NCI-H2107 treated with DMSO at 0.1 percent for 48 hours (cell line): ENCODE results near the gene WDR91.

Source experiments
- DNase-seq: peaks from one replicate; lab custom pipeline; 2025; ENCODE audit not compliant: unreplicated experiment; lab: John Stamatoyannopoulos, UW

WDR91 gene

DNA sequence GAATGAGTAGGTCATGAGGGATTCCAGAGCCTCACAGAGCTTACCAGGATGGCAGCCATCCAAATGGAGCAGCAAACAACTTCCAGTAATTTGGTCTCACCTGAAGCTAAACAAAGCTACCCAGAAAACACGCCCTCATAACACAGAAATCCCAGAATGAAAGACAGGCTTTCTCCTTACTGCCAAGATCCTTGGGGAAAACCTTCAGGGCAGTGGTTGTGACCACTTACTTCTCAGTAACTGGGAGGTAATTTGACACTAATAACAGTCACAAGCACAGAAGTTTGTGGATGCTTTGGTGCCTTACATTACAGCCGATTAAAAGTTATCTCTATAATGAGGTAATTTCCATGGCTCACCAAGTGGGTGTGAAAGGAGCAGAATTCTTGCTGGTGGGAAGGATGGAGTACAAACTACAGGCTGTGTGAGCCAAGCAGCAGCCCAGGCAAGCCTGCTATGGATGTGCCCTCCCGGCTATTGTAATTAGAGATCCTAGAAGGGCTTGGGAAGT, 10.4 kb downstream of the WDR91 start:
- peak; percentile 76 for DNase-seq

DNA sequence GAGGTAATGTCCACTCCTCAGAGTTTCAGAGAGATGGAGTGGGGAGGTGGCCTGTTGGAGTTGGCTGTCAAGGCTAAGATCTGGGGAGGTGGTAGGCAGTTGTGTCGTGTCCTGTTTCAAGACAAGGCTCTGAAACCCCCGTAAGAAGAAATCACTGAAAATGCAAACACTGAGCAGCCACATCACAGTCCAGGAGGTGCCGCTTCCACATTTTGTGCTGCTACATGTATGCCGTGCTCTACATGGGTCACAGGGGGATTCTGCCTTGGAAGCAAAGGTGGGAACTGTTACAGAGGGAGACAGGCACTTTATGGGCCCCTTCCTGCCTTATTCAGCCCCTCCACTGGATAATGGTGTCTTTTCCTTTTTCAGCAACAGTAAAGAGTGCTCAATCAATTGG, 11.9 kb downstream of the WDR91 start:
- DNase-seq = no peak

DNA sequence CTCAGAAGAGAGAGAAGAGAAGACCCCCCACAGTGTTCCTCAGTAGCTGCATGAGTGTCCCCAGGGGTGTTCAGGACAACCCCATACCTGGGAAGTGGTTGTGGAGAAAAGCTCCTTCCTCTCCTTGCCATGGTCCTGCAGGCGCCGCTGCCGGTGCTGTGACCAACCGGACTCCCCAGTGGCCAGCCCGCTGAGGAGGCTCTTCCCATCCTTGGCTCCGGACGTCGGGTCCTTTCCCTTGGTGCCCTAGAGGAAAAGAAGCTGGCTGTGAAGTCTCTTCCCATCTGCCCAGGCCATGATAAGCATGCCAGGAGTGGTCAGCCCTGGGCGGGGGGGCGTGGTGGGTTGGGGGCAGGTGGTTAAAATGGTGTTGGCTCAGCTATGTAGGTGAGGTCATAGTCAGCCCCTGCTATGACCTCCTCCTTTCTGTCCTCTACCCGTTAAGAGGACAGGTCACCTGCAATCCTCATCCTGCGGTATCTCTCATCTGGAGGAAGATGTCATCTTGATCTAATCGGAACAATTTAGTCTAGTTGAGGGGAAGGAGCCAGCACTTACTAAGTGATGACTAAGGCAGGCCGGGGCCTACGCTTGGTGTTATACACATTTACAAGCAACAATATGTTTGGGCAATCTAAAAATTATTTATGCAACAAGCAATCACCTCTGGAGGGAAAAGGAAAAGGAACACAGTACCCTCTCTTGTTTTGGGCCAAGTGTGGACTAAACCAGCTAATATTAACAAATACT, 13.2 kb downstream of the WDR91 start:
- no peak for DNase-seq

DNA sequence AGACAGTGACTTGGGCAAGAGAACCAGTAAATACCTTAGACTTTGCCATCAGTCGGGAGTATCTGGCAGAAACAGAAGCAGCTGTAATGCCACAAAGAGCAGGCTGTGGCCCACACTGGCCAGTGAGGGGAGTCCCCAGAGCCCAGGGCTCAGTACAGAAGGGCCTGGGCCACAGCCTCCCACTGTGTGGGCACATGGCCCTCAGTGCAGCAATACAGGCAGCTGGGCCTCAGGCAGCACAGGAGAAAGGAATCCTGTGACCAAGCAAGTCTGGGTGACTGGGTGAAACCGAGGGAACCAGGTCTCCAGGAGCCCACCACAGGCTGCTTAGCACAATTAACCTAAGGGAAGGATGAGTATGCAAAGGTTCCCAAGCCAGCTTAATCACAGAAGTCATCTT, 14.0 kb downstream of the WDR91 start:
- DNase-seq = no peak

DNA sequence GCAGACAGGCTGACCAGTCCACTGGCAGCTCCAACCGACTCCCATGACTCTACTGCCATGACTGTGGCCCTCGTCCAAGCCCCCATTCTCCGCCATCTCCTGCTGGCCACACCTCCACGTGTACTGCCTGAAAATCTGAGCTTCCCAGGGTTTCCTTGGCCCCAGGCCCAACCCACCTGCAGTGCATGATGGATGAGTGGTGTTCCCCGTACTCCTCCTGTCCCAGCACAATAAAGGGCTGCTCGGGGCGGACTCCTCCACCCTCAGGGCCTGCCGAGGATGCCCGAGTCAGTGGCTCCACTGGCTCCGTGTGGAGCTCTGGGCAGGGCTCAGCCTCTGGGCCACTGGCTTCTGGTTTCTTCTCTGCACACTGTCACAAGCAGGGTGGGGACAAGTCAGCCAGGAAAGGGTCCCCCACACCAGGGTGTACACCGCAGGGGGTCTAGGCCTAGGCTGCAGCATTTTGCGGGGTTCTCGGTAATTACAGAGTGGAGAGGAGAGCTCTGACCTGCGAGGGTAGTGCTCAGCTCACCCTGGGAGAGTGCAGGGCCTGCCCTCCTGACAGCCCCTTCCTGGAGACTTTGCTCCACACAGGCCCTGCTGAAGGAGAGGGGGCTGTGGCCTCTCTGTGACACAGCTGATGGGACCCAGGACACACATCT, 15.2 kb downstream of the WDR91 start:
- DNase-seq = no peak

DNA sequence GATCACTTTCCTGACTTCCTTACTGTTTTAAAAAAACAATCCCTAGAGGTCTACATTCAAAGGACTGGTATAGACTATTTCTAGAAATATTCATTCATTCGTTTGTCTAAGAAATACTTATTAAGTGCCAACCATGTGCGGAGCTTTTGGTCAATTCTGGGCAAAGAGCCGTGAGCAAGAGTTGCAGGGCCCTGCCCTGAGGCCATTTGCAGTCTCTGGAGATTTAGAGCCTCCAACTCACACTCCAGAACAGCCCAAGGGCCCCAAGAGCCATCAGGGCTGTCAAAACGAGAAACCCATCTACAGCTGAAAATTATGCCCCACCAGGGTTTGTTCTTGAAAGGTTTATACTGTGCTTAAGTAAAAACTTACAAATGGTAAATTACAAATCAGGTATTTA, 16.2 kb downstream of the WDR91 start:
- DNase-seq = no peak

DNA sequence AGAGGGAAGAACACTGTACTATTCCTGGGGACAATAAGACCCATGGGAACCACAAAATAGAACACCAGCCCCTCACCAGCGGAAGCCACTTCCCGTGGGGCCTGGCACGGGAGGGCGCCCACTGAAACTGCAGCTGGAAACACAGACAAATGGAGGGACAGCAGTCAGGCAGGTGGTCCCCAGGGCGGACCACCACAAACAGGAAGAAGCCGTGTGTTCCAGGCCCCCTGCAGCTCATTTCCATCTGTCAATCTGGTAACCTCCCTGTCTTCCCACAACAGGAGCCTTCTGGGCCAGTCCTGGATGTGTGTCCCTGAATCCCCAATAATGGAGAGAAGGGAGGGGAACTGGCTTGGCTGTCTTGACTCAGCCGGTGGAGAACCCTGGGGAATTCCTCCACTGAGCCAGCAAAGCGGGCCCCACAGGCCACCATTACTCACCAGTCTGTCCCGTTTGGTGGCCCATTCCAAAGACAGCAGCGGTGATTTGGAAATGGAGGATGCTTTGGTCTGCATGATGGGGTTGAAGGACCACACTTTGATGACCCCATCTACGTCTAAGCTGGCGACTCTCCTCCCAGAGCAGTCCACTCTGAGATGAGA, 16.7 kb downstream of the WDR91 start:
- no peak for DNase-seq

DNA sequence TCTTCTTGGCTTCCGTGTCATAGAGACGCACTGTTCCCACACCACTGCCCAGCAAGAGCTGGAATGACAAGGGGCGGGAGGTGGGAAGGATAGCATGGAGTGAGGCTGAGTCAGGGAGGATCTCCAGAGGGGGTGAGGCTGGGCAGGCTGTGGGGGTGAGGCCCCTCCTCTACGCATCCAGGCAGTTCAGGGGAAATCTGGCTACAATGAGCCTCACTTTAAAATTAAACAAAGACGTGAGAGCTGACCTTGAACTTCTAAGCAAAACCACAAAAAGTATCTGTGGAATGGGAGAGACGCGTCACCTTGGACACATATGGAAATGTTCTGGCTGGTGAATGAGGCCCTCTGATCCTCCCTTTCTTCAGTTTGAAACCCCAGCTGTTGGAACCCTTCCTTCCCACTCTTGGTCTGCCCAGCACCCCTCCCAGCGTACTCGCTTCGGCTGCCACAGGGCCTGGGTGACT, 17.7 kb downstream of the WDR91 start:
- DNase-seq = no peak

DNA sequence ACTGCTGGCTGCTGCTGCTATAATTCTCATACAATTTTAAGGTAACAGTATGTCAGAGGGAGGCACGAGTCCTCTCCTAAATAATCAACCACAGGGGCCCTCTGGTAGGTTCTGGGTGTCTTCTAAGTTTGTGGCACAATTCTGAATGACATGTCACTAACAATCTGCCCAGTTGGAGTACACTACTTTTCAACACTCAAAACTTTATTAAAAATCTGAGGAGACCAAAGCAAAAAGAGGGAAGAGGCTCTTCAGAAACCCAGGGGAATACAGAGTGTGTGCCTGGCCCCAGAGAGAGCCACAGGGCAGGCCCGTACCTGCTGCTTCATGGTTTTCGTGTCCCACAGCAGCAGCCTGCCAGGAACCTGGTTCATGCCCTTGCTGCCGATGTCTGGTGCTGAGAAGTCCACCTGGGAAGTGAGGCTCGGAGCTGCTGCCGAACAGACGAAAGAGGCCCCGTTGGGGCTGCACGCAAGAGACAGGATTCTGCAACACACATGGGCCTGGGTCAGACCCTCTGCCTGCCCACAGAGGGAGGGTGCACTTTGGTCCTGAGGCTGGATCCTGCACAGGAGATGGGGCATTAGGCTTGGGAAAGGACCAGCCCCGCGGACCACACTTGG, 18.3 kb downstream of the WDR91 start:
- no peak for DNase-seq

DNA sequence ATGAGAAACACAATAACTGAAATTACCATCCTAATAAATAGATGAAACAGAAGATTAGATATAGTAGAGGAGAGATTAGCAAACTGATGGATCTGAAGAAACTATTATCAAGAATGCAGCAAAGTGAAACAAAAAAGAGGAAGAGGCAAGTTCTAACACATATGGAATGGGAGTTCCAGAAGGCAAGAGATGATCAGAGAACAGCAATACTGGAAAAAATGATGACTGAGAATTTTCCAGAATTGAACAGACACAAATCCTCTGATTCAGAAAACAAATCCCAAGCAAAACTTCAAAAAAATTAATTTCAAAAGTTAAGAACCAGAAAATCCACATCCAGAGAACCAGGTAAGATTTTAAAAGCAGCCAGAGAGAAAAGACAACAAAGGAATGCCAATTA, 20.6 kb downstream of the WDR91 start:
- DNase-seq = no peak

DNA sequence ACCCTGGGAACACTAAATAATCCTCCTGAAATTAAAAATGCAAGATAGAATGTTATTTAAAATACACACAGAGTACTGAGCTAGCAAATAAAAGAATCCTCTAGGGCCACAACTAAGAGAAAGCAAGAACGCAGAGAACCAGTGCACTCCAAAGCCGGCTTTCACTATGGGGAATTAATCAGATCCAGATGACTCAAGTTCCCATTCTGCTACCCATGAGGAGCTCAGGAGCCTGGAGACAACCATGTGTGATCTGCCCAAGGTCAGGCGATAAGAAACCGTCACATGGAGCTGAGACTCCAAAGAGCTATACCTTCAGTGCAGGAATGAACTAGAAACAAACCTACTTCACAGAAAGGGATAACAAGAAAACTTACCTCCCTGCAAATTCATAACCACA, 21.4 kb downstream of the WDR91 start:
- DNase-seq = no peak

DNA sequence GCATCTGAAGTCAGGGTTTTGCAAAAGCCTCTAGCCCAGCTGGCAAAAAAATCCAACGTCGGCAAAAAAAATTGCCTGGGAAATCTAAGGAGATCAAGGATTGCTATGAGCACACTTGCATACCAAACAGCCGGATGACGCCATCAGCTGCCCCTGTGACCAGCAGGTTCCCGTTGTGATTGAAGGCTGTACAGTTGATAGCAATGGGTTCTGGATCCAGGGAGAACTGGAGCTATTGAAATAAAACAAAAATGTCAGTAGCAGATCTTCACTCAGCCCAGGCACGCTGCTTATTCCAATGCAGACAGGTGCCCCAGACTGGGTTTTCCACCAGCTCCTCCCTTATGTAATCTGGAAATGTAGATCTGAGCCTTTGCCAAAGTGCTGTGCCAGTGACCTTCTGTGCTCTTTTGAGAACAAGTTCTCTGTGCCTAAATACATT, 22.1 kb downstream of the WDR91 start:
- no peak for DNase-seq

DNA sequence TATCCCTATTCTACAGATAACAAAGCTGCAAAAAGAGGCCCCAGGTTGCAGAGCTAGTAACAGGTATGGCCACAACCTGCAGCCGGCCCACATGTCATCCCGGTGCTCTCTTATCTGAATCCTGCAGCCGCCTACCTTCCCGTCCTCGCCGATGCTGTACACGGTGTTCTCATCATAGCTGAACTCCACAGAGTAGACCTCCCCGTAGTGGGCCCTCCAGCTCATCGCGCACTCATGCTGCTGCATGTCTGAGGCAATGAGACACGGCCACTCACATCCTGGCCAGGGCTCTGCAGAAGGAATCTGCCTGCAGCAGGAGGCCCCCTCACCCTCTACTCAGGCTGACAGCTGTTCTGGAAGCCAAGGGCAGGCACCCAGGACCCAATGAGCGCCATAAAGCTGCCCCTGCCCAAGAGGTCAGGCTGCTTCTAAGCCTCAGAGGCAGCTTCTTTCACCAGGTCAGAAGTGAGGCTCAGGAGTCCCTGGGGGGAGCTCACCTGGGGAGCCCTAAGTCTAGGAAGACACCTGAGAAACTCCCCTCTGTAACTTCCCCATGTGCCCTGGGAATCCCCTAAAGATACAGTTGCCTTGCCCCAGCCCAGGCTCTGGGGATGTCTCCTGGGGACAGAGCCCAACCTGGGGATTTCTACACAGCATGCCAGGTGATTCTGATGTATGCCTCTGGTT, 22.9 kb downstream of the WDR91 start:
- DNase-seq = no peak

DNA sequence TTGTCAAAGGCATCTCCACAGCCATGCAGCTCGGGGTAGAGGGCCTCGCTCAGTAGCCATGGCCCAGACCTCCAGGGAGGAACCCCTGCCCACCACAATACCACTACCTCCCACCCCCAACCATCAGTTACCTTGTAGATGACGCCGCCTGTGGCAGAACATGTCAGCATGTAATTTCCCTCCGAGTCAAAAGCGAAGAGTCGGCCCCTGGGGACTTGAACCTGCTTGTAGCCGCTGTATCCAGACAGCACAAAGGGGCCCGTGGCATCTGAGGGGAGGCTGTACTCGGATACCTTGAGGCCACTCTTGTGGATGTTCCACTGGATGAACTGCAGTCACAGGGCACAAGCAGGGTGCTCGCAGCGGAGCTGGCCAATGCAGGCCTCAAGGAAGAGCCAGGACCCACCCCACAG, 24.5 kb downstream of the WDR91 start:
- DNase-seq = no peak

DNA sequence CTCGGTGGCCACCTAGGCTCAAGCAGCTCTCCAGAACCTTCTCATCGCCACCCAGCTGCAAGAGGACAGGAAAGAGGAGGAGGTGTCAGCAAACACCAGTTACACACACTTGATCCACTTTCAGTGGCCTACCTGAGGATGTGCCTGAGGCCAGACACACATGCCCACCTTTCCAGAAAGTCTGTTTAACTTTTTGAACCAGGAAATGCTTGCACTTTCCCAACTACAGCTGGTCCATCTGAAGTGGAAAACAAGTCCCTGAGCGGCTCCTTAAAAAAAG, 25.1 kb downstream of the WDR91 start:
- no peak for DNase-seq

DNA sequence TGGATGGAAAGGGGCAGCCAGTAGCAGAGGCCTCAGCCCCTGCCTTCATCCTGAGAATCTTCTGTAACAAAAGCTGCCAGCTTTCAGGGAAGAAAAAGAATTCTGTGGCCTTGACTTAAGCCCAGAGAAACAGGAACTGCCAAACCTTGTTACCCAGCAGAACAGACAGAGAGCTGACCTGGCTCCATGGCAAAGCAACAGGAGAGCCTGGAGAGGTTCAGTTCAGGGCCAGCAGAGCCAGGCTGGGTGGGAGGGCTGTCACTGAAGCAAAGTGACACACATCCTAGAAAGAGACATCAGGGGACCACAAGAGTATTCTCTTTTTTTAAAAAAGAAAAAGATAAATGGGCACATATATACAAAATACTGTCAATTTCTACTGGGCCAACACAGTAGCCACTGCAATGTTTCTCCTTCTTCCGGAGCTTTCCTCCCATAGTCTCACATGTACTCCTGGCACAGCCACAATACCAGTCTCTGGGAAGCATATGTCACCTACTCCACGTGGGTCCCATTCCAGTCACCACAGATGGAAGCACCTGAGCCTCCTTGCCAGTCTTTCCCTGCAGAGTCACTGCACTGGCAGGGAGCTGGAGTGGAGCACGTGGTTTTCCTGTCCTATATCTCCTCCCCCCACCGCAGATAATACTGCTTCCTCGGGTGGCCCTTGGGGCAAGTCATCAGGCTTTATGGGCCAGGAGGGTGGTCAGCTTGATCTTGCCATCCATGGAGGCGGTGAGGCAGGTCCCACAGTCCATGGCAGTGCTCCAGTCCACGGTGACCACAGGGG, 25.7 kb downstream of the WDR91 start:
- no peak for DNase-seq

DNA sequence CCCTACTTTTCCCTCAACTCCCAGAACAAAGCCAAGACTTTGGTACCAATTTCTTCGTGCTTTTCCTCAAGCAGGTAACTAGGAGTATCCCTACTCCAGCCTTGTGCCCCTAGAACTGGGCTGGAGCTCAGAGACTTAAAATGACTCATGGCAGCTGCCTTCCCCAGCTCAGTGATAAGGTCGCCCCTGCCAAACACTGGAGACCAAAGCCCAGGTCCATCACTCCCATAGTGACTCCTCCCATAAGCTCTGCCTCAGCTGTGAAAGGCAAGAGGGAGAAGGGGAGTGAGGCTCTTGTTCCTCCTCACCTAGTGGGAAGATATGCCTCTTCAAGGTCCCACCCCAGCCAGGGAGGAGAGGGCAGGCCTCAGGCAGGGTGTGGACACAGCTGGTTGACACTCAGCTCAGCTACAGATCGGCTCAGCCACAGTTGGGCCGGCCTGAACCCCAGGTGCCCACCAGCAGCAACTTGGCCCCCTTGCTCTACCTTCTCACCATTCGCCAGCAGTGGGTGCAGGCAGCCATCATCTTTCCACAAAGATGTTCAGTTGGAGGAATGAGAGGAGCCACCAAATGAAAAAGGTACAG, 27.0 kb downstream of the WDR91 start:
- DNase-seq = no peak

DNA sequence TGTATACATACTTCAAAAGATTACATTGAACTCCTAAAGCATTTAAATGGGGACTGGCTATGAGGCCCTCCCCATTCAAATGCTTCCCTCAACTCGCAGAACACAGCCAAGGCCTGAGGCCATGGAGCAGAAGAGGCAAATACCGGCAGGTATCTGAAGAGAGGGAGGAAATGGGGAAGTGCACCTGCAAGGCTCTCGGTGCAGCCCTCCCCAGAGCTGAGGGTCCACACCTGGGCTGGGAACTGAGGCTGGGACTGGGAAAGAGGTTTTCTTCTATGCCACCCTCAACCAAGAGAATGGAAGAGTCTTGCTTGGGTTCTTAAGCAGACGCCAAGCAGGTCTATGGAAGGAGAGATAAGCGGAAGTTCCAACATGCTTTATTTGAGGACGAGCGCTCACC, 27.8 kb downstream of the WDR91 start:
- no peak for DNase-seq

DNA sequence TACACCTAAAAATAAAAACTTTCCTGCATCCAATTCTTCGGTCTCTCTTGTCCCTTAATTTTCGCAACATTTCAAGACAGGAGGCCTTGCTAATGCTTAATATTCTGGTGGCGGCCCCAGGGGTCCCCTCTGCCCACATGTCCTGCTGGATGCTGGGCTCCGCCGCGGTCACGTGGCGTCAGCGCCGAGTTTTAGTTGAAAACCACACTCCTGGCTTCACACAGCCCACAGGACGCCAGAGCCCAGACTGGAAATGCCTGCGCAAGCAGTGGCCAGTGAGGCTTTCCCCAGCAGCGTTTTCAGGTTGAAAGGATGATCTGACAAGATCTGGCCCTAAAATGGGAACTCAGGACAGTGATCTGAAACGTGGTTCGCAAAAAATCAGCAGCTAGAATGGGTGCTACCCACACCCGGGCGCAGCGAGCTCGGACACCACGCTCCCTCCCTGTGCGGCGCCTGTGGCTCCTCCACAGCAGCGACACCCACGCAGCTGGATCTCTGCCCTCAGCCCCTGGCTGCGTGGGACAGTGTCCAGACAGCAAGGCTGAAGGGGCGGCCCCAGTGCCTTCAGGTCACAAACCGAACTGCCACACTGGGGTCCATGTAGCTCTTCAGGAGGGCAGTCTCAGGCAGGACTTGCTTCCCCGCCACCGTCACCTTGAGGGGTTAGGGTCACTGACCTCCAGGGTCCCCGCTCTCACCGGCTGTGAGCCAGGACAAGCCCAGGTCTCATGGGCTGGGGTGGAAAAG, 29.2 kb downstream of the WDR91 start:
- DNase-seq = no peak
